GM12878 (cell line): Measurements from ENCODE around the gene PIK3R3. TPM values are rescaled to one million over a fixed set of nuclear protein-coding genes. Genes with fewer than 3 reads are reported as not detected.
A peak's percentile ranks its signal among the peaks of the same experiment; 100 is the strongest.

Experiments
- ATF7 ChIP-seq: fragments of 450-650 bp; IDR thresholded peaks from 2 replicates; pipeline ENCODE4 v1.6.1; 2016; ENCODE audit warnings: low read depth, mild to moderate bottlenecking
- FOXM1 ChIP-seq: IDR thresholded peaks from 2 replicates; pipeline ENCODE4 v1.6.1; 2012; ENCODE audit warnings: low read depth, mild to moderate bottlenecking, inconsistent platforms, low read length, moderate library complexity
- HDAC6 ChIP-seq: fragments of 200-600 bp; sonication (generic); IDR thresholded peaks from one replicate; pipeline ENCODE4 v1.8.0; 2017; ENCODE audit warnings: antibody characterized with exemption; ENCODE audit not compliant: unreplicated experiment
- NFYB ChIP-seq: IDR thresholded peaks from 2 replicates; pipeline ENCODE4 v1.6.1; 2011; ENCODE audit warnings: low read depth, mild to moderate bottlenecking, low read length, improper control_type of control experiment, moderate library complexity; ENCODE audit not compliant: insufficient read depth
- NR2C1 ChIP-seq: fragments of 450-650 bp; IDR thresholded peaks from 2 replicates; pipeline ENCODE4 v1.6.1; 2017; ENCODE audit warnings: antibody characterized with exemption, mild to moderate bottlenecking, moderate library complexity
- NR2F1 ChIP-seq: fragments of 450-650 bp; conservative IDR thresholded peaks from 2 replicates; pipeline ENCODE4 v1.6.1; 2017; ENCODE audit warnings: mild to moderate bottlenecking
- RAD21 ChIP-seq: IDR thresholded peaks from 2 replicates; pipeline ENCODE4 v1.6.1; 2011; ENCODE audit warnings: mild to moderate bottlenecking, low read depth, low read length, moderate library complexity; ENCODE audit not compliant: insufficient read depth
- SMC3 ChIP-seq: IDR thresholded peaks from 2 replicates; pipeline ENCODE4 v1.6.1; 2011; ENCODE audit warnings: low read length, improper control_type of control experiment, borderline replicate concordance
- TAF1 ChIP-seq: IDR thresholded peaks from 2 replicates; pipeline ENCODE4 v1.6.1; 2011; ENCODE audit warnings: mild to moderate bottlenecking, low read depth, low read length, borderline replicate concordance
- TCF3 ChIP-seq: IDR thresholded peaks from 2 replicates; pipeline ENCODE4 v1.6.1; 2012; ENCODE audit warnings: low read depth, mild to moderate bottlenecking, low read length, borderline replicate concordance; ENCODE audit not compliant: insufficient read depth
- ZNF384 ChIP-seq: IDR thresholded peaks from 2 replicates; pipeline ENCODE4 v1.6.1; 2012; ENCODE audit warnings: low read depth, mild to moderate bottlenecking, low read length, improper control_type of control experiment, borderline replicate concordance
- polyA plus RNA-seq, 11 experiments: library from polyadenylated mRNA; depleted of rRNA in 4 of 11; unstranded in 6 of 11; stranded (reverse) in 5 of 11; fragments of >200 nt; fragmentation: Nextera tagmentation in 4 of 11; fragmentation: Illumina TruSeq in 1 of 11; extraction: Ambion mirVana in 4 of 11; extraction: Trizol in 1 of 11; gene quantifications; 1 replicate in 1 of 11; 2 replicates in 10 of 11; pipeline versions ENCODE4 v1.2.1 to v1.2.3, GENCODE V29; 2011 to 2016; ENCODE audit warnings: inconsistent platforms in 2 of 11, missing spikeins in 2 of 11, low read depth in 1 of 11
- total RNA-seq, 4 experiments: library from RNA; depleted of rRNA in 3 of 4; stranded (reverse); fragments of >200 nt in 3 of 4; fragmentation: Illumina TruSeq in 1 of 4; extraction: Trizol in 1 of 4; gene quantifications; 2 replicates each; pipeline versions ENCODE4 v1.2.1 to v1.2.3, GENCODE V29; 2013 to 2021
- TF ChIP-seq, protein P1 (sequence below): fragments of 450-650 bp; formaldehyde crosslinking; IDR thresholded peaks from 2 replicates; pipeline ENCODE4 v1.4.0; 2020; ENCODE audit warnings: mild to moderate bottlenecking, moderate library complexity
- TF ChIP-seq, protein P2 (sequence below): fragments of 450-650 bp; IDR thresholded peaks from 2 replicates; pipeline ENCODE4 v1.6.1; 2016; ENCODE audit warnings: mild to moderate bottlenecking
- TF ChIP-seq, protein P3 (sequence below): fragments of 450-650 bp; IDR thresholded peaks from 2 replicates; pipeline ENCODE4 v1.6.1; 2017; ENCODE audit warnings: mild to moderate bottlenecking, moderate library complexity
- TF ChIP-seq, protein P4 (sequence below): fragments of 150-350 bp; IDR thresholded peaks from 2 replicates; pipeline ENCODE4 v1.6.1; 2014; ENCODE audit warnings: mild to moderate bottlenecking, low read depth, low read length

PIK3R3 gene
- total and polyA plus RNA-seq, 10 of the 15 experiments (the other 5 are each of a cell fraction or from before 2014, with no cell fraction given): 4.8 to 27.0 (median 19.8) TPM

DNA sequence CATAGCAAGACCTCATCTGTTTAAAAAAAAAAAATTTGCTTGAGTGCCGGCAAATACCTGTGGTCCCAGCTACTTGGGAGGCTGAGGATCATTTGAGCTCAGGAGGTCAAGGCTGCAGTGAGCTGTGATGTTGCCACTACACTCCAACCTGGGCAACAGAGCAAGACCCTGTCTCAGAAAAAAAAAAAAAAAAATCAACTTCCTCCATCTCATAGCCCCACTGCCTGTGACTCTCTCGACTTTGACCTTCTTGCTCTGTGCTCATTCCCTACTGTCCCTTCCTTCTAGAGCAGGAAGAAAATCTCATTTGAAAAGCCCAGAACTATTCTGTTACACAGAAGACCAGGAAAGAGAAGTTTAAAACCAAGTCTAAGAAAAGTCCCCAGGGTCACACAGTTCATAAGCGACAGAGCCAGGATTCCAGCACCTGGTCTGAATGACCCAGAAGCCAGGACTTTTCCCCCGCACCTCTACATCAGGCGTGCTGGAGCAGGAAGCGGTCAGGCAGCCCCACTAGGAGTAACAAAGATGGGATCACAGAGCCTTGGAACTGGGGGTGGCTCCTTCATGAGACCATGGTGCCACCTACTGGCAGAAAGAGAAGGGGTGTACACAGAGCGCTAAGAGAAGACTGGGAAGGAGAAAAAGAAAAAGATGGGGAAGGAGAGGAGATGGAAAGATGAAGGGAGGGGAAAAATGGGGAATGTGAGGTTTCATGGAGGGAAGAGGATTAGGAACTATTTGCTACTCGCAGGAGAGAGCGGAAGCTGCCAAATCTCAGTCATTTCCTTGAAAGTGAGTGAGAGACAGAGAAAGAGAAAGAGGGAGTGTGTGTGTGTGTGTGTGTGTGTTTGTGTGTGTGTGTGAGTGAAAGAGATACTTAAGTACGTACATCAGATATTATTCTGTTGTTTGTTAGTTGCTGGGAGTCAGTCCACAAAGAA lies 47.0 kb upstream of the PIK3R3 start (continued):
- TF ChIP-seq, protein P1, sequence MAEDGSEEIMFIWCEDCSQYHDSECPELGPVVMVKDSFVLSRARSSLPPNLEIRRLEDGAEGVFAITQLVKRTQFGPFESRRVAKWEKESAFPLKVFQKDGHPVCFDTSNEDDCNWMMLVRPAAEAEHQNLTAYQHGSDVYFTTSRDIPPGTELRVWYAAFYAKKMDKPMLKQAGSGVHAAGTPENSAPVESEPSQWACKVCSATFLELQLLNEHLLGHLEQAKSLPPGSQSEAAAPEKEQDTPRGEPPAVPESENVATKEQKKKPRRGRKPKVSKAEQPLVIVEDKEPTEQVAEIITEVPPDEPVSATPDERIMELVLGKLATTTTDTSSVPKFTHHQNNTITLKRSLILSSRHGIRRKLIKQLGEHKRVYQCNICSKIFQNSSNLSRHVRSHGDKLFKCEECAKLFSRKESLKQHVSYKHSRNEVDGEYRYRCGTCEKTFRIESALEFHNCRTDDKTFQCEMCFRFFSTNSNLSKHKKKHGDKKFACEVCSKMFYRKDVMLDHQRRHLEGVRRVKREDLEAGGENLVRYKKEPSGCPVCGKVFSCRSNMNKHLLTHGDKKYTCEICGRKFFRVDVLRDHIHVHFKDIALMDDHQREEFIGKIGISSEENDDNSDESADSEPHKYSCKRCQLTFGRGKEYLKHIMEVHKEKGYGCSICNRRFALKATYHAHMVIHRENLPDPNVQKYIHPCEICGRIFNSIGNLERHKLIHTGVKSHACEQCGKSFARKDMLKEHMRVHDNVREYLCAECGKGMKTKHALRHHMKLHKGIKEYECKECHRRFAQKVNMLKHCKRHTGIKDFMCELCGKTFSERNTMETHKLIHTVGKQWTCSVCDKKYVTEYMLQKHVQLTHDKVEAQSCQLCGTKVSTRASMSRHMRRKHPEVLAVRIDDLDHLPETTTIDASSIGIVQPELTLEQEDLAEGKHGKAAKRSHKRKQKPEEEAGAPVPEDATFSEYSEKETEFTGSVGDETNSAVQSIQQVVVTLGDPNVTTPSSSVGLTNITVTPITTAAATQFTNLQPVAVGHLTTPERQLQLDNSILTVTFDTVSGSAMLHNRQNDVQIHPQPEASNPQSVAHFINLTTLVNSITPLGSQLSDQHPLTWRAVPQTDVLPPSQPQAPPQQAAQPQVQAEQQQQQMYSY (CRISPR knock-in tag): no peak
- TF ChIP-seq HDAC6 (no peak), SMC3 (peak; percentile 95), ZNF384 (peak; percentile 64), TCF3 (no peak), NR2C1 (no peak), ATF7 (peak; percentile 30; the same call in 1 of the 2 replicates), TAF1 (no peak), NR2F1 (peak; percentile 42; the same call in 1 of the 2 replicates), NFYB (no peak), RAD21 (peak; percentile 99), FOXM1 (no peak)
- TF ChIP-seq, protein P2, sequence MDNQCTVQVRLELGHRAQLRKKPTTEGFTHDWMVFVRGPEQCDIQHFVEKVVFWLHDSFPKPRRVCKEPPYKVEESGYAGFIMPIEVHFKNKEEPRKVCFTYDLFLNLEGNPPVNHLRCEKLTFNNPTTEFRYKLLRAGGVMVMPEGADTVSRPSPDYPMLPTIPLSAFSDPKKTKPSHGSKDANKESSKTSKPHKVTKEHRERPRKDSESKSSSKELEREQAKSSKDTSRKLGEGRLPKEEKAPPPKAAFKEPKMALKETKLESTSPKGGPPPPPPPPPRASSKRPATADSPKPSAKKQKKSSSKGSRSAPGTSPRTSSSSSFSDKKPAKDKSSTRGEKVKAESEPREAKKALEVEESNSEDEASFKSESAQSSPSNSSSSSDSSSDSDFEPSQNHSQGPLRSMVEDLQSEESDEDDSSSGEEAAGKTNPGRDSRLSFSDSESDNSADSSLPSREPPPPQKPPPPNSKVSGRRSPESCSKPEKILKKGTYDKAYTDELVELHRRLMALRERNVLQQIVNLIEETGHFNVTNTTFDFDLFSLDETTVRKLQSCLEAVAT: peak; percentile 74
- TF ChIP-seq, protein P3, sequence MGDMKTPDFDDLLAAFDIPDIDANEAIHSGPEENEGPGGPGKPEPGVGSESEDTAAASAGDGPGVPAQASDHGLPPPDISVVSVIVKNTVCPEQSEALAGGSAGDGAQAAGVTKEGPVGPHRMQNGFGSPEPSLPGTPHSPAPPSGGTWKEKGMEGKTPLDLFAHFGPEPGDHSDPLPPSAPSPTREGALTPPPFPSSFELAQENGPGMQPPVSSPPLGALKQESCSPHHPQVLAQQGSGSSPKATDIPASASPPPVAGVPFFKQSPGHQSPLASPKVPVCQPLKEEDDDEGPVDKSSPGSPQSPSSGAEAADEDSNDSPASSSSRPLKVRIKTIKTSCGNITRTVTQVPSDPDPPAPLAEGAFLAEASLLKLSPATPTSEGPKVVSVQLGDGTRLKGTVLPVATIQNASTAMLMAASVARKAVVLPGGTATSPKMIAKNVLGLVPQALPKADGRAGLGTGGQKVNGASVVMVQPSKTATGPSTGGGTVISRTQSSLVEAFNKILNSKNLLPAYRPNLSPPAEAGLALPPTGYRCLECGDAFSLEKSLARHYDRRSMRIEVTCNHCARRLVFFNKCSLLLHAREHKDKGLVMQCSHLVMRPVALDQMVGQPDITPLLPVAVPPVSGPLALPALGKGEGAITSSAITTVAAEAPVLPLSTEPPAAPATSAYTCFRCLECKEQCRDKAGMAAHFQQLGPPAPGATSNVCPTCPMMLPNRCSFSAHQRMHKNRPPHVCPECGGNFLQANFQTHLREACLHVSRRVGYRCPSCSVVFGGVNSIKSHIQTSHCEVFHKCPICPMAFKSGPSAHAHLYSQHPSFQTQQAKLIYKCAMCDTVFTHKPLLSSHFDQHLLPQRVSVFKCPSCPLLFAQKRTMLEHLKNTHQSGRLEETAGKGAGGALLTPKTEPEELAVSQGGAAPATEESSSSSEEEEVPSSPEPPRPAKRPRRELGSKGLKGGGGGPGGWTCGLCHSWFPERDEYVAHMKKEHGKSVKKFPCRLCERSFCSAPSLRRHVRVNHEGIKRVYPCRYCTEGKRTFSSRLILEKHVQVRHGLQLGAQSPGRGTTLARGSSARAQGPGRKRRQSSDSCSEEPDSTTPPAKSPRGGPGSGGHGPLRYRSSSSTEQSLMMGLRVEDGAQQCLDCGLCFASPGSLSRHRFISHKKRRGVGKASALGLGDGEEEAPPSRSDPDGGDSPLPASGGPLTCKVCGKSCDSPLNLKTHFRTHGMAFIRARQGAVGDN: no peak
- TF ChIP-seq, protein P4, sequence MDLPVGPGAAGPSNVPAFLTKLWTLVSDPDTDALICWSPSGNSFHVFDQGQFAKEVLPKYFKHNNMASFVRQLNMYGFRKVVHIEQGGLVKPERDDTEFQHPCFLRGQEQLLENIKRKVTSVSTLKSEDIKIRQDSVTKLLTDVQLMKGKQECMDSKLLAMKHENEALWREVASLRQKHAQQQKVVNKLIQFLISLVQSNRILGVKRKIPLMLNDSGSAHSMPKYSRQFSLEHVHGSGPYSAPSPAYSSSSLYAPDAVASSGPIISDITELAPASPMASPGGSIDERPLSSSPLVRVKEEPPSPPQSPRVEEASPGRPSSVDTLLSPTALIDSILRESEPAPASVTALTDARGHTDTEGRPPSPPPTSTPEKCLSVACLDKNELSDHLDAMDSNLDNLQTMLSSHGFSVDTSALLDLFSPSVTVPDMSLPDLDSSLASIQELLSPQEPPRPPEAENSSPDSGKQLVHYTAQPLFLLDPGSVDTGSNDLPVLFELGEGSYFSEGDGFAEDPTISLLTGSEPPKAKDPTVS: no peak
